ENCODE results near the gene FST. TPM values are rescaled to one million over a fixed set of nuclear protein-coding genes. Genes with fewer than 3 reads are reported as not detected.

FST gene
- total RNA-seq, 1 donor from 2014 or later = not detected

- ChIA-PET POLR2A (no interaction called here), CTCF (no interaction called here)
- no peak for ATAC-seq (ENCODE audit: low read depth)
- Mint-ChIP-seq H3K27ac (no peak overlapping the region), H3K4me1 (no peaks in the 10 kb centered on the region), H3K4me3 (no peak overlapping the region), H3K36me3 (ENCODE audit: low read depth) (no peaks in the 10 kb centered on the region), H3K27me3 (peaks cover 10% of the 10 kb centered on the region), H3K9me3 (no peaks in the 10 kb centered on the region)
- no peak for DNase-seq
- no peak for TF ChIP-seq CTCF (IDR thresholded peaks at IDR 0.05)
- intact Hi-C loops (cut with micrococcal nuclease) = no loop called here
Measured at GRCh38 chr5:53448851-53449250, 31.6 kb upstream of the FST start.

GRCh38 chr5:53453898-53454718, 26.3 kb upstream of the FST start:
- Mint-ChIP-seq H3K4me1 (no peaks in the 10 kb centered on the region), H3K4me3 (no peak overlapping the region), H3K36me3 (ENCODE audit: low read depth) (no peaks in the 10 kb centered on the region), H3K27me3 (peaks cover 6% of the 10 kb centered on the region), H3K9me3 (no peaks in the 10 kb centered on the region), H3K27ac (no peak overlapping the region)
- CTCF ChIA-PET = no interaction called here
- no peak for ATAC-seq (ENCODE audit: low read depth)
- POLR2A ChIA-PET = no interaction called here
- no peak for TF ChIP-seq CTCF (IDR thresholded peaks at IDR 0.05)
- intact Hi-C loops (cut with micrococcal nuclease) = no loop called here
- no peak for DNase-seq

GRCh38 chr5:53454719-53455000, 25.8 kb upstream of the FST start:
- no peak for TF ChIP-seq CTCF (IDR thresholded peaks at IDR 0.05)

GRCh38 chr5:53456366-53456765, 24.1 kb upstream of the FST start:
- no peak for DNase-seq
- CTCF ChIA-PET = no interaction called here
- no peak for TF ChIP-seq CTCF (IDR thresholded peaks at IDR 0.05)
- Mint-ChIP-seq H3K4me1 (no peaks in the 10 kb centered on the region), H3K4me3 (no peak overlapping the region), H3K36me3 (ENCODE audit: low read depth) (no peaks in the 10 kb centered on the region), H3K9me3 (no peaks in the 10 kb centered on the region), H3K27me3 (peaks cover 4% of the 10 kb centered on the region), H3K27ac (no peak overlapping the region)
- intact Hi-C loops (cut with micrococcal nuclease) = no loop called here
- POLR2A ChIA-PET = no interaction called here
- no peak for ATAC-seq (ENCODE audit: low read depth)

More at GRCh38 chr5:53454719-53455000, 25.8 kb upstream of the FST start:
- Mint-ChIP-seq H3K27me3 (peaks cover 1% of the 10 kb centered on the region), H3K27ac (no peak overlapping the region), H3K4me1 (no peaks in the 10 kb centered on the region), H3K36me3 (ENCODE audit: low read depth) (no peaks in the 10 kb centered on the region), H3K9me3 (no peaks in the 10 kb centered on the region), H3K4me3 (no peak overlapping the region)
- intact Hi-C loops (cut with micrococcal nuclease) = no loop called here
- CTCF ChIA-PET = no interaction called here
- POLR2A ChIA-PET = no interaction called here
- DNase-seq (no peak), ATAC-seq (ENCODE audit: low read depth) (no peak)

GRCh38 chr5:53463909-53464621, 16.4 kb upstream of the FST start:
- Mint-ChIP-seq H3K4me1 (no peaks in the 10 kb centered on the region), H3K9me3 (no peaks in the 10 kb centered on the region), H3K27ac (no peak overlapping the region), H3K27me3 (peaks cover 24% of the 10 kb centered on the region), H3K4me3 (no peak overlapping the region), H3K36me3 (ENCODE audit: low read depth) (no peaks in the 10 kb centered on the region)
- no peak for TF ChIP-seq CTCF (IDR thresholded peaks at IDR 0.05)
- intact Hi-C loops (cut with micrococcal nuclease) = no loop called here
- ChIA-PET CTCF (no interaction called here), POLR2A (no interaction called here)
- DNase-seq (no peak), ATAC-seq (ENCODE audit: low read depth) (no peak)

Data from activated B cell treated with CpG ODN at 0.5 μM for 24 hours (primary cell).